Mesendoderm (in vitro differentiated cells): Measurements from ENCODE around the gene LPCAT3.
A peak's percentile ranks its signal among the peaks of the same experiment; 100 is the strongest.

Source experiments
- DNase-seq: peaks from one replicate; pipeline ENCODE4 v3.0.0; 2013
- H2AK5ac ChIP-seq: 2 replicates; pipeline ENCODE4 v1.6.1; 2013; ENCODE audit warnings: low read length, inconsistent platforms
- H2BK120ac ChIP-seq: 2 replicates; pipeline ENCODE4 v1.6.1; 2013; ENCODE audit warnings: low read depth, mild to moderate bottlenecking, low read length, moderate library complexity, mixed read lengths
- H2BK15ac ChIP-seq: replicated peaks from 2 replicates; pipeline ENCODE4 v1.6.1; 2013; ENCODE audit warnings: low read depth, mild to moderate bottlenecking, moderate library complexity
- H2BK5ac ChIP-seq: 2 replicates; pipeline ENCODE4 v1.6.1; 2013; ENCODE audit warnings: low read length, inconsistent platforms
- H3K18ac ChIP-seq: 2 replicates; pipeline ENCODE4 v1.6.1; 2013; ENCODE audit warnings: mild to moderate bottlenecking, low read length, mixed read lengths
- H3K23ac ChIP-seq: one replicate; pipeline ENCODE4 v1.6.1; 2013; ENCODE audit warnings: low read length
- H3K27ac ChIP-seq: 2 replicates; pipeline ENCODE4 v1.5.1; 2013; ENCODE audit warnings: low read depth, mild to moderate bottlenecking, inconsistent platforms, low read length, moderate library complexity
- H3K27me3 ChIP-seq: 2 replicates; pipeline ENCODE4 v1.6.1; 2013; ENCODE audit warnings: low read length, control low read depth, mild to moderate bottlenecking, inconsistent platforms; ENCODE audit not compliant: insufficient read depth, poor library complexity
- H3K36me3 ChIP-seq: 2 replicates; pipeline ENCODE4 v1.6.1; 2013; ENCODE audit warnings: low read length, inconsistent platforms; ENCODE audit not compliant: control insufficient read depth, insufficient read depth
- H3K4ac ChIP-seq: one replicate; pipeline ENCODE4 v1.6.1; 2013; ENCODE audit warnings: low read depth, mild to moderate bottlenecking, low read length, moderate library complexity
- H3K4me1 ChIP-seq: 2 replicates; pipeline ENCODE4 v1.6.1; 2013; ENCODE audit warnings: low read depth, low read length, inconsistent platforms; ENCODE audit not compliant: control insufficient read depth
- H3K4me2 ChIP-seq: 2 replicates; pipeline ENCODE4 v1.6.1; 2013; ENCODE audit warnings: low read length
- H3K4me3 ChIP-seq: 2 replicates; pipeline ENCODE4 v1.5.1; 2013; ENCODE audit warnings: mild to moderate bottlenecking, low read length
- H3K56ac ChIP-seq: one replicate; pipeline ENCODE4 v1.6.1; 2013; ENCODE audit warnings: low read length
- H3K79me1 ChIP-seq: 2 replicates; pipeline ENCODE4 v1.6.1; 2013; ENCODE audit warnings: low read length, inconsistent platforms
- H3K79me2 ChIP-seq: 2 replicates; pipeline ENCODE4 v1.6.1; 2013; ENCODE audit warnings: mild to moderate bottlenecking, low read length; ENCODE audit not compliant: control insufficient read depth, insufficient read depth
- H3K9ac ChIP-seq: 2 replicates; pipeline ENCODE4 v1.6.1; 2013; ENCODE audit warnings: low read length, inconsistent platforms
- H4K5ac ChIP-seq: one replicate; pipeline ENCODE4 v1.6.1; 2013; ENCODE audit warnings: low read length
- H4K8ac ChIP-seq: one replicate; pipeline ENCODE4 v1.6.1; 2013; ENCODE audit warnings: low read depth, mild to moderate bottlenecking, control low read depth, low read length, moderate library complexity
- WGBS: extraction: QIAGEN DNeasy Blood & Tissue Kit; methylation state at CpG from one replicate; pipeline ENCODE4 v1.1.7; 2013; ENCODE audit warnings: low lambda C conversion rate, missing lambda C conversion rate; ENCODE audit not compliant: insufficient coverage; ENCODE audit errors: extremely low coverage; 5-methylcytosine and 5-hydroxymethylcytosine counted together

The LPCAT3 gene

DNA sequence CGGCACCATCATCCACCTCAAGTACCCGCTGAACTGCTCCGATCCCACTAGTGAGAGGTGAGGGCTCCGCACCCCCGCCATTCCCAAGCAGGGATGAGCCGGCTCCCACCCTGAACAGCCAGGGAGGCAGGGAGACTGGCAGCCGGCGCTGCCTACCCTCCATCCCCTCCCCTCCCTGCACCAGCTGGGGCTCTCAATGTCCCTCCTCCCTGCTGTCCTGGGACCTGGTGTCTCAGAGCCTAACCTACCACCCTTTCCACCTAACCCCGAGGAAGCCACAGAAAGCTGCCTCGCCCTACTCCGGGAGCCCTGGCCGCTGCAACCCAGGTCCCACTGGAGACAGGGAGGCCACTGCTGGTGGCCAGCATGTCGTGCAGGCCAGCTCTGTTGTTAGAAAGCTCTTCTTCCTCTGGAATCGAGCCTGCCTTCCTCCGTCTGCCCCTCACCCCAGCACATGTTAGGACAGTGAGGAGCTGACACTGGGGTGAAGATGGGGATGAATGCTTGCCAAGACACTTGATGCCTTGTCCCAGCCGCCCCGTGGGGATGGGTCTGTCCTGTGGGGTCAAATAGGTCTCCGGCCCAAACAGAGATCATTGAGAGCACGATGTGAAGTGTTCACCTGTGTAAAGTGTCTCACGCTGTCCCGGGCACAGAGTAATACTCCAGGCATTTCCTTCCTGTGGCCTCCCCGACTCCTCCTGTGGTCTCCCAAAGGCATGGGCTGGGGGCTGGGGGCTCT, 66.0 kb downstream of the LPCAT3 start:
- Histone ChIP-seq H3K18ac (no peak overlapping the region), H3K23ac (no peak overlapping the region), H2AK5ac (no peak overlapping the region), H4K8ac (no peak overlapping the region), H3K4me3 (no peak overlapping the region), H3K79me1 (no peaks in the 10 kb centered on the region), H3K4me1 (no peaks in the 10 kb centered on the region), H2BK5ac (no peak overlapping the region), H3K9ac (no peak overlapping the region), H4K5ac (no peak overlapping the region), H3K79me2 (no peaks in the 10 kb centered on the region), H3K4me2 (no peak overlapping the region), H3K56ac (peak overlapping the region; percentile 59), H3K27ac (no peak overlapping the region), H3K27me3 (no peaks in the 10 kb centered on the region), H3K4ac (no peak overlapping the region), H2BK120ac (no peak overlapping the region), H3K36me3 (no peaks in the 10 kb centered on the region), H2BK15ac (no peak overlapping the region)
- WGBS: no CpG with 5 or more reads among the region's 22 CpGs
- DNase-seq: no peak

DNA sequence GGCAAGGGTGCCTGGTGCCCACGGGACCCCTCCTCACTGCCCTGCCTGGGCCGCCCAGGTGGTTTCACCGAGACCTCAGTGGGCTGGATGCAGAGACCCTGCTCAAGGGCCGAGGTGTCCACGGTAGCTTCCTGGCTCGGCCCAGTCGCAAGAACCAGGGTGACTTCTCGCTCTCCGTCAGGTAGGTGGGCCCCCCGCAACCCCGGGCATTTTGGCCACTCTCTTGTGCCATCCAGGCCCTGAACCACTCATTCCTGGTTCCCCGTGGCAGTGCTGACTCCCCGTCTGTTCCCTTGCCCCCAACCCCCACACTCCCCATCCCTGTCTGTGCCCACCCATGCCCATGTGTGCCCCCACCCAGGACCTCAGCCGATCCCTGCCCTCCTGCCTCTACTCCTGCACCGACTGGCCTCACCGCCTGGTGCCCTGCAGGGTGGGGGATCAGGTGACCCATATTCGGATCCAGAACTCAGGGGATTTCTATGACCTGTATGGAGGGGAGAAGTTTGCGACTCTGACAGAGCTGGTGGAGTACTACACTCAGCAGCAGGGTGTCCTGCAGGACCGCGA, 66.6 kb downstream of the LPCAT3 start:
- no peak overlapping the region for H2BK5ac ChIP-seq
- no peak overlapping the region for H3K23ac ChIP-seq
- H3K9ac ChIP-seq: no peak overlapping the region
- no peaks in the 10 kb centered on the region for H3K4me1 ChIP-seq
- no peaks in the 10 kb centered on the region for H3K79me2 ChIP-seq
- H3K18ac ChIP-seq: no peak overlapping the region
- no peak overlapping the region for H3K4me2 ChIP-seq
- no peak overlapping the region for H4K8ac ChIP-seq
- no peak overlapping the region for H4K5ac ChIP-seq
- no peak overlapping the region for H2AK5ac ChIP-seq
- no peak overlapping the region for H3K4ac ChIP-seq
- no peak for DNase-seq
- no peaks in the 10 kb centered on the region for H3K36me3 ChIP-seq
- H3K4me3 ChIP-seq: no peak overlapping the region
- no CpG with 5 or more reads among the region's 20 CpGs for WGBS
- H3K79me1 ChIP-seq: no peaks in the 10 kb centered on the region
- H2BK15ac ChIP-seq: no peak overlapping the region
- H3K27ac ChIP-seq: no peak overlapping the region
- H2BK120ac ChIP-seq: no peak overlapping the region
- no peaks in the 10 kb centered on the region for H3K27me3 ChIP-seq
- no peak overlapping the region for H3K56ac ChIP-seq

DNA sequence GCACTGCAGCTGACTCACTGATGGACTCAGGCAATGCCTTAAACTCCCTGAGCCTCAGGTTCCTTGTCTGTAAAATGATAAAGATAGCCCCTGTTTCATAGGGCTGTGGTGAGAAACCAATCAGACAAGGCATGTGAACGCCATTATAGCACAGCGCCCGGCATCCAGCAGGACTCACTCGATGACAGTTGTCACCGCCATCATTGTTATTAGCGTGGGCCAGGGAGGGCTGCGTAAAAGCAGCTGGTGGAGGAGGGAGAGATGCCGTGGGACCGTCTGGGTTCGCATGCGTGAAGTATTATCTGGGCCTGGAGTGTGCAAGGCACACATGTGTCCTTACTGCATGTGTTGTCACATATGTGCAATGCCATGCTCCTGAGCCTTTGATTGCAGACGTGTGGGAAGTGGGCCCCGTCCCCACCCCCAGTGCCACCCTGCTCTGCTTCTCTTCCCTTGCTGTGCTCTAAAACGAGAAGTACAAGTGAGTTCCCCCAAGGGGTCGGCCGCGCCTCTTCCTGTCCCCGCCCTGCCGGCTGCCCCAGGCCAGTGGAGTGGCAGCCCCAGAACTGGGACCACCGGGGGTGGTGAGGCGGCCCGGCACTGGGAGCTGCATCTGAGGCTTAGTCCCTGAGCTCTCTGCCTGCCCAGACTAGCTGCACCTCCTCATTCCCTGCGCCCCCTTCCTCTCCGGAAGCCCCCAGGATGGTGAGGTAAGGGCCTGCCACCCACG, 67.3 kb downstream of the LPCAT3 start, which contains the start of gene PTPN6:
PTPN6 (plus strand) TSS at position 546 of the 730 bp plus-strand sequence; CDS start at position 703, 157 bp downstream.
- no CpG with 5 or more reads among the region's 25 CpGs for WGBS
- Histone ChIP-seq H3K56ac (peak within 1 kb of the TSS; percentile 59), H3K4ac (no peak within 1 kb of the TSS), H4K8ac (no peak within 1 kb of the TSS), H2BK5ac (no peak within 1 kb of the TSS), H3K27me3 (no peaks in the 10 kb centered on the region), H3K18ac (no peak within 1 kb of the TSS), H3K27ac (no peak within 1 kb of the TSS), H3K4me3 (no peak within 1 kb of the TSS), H2AK5ac (no peak within 1 kb of the TSS), H3K23ac (no peak within 1 kb of the TSS), H3K79me2 (no peaks in the 10 kb centered on the region), H3K4me1 (no peaks in the 10 kb centered on the region), H3K36me3 (no peaks in the 10 kb centered on the region), H3K79me1 (no peaks in the 10 kb centered on the region), H3K9ac (no peak within 1 kb of the TSS), H4K5ac (no peak within 1 kb of the TSS), H2BK120ac (no peak within 1 kb of the TSS), H2BK15ac (no peak within 1 kb of the TSS), H3K4me2 (no peak within 1 kb of the TSS)
- no peak for DNase-seq

DNA sequence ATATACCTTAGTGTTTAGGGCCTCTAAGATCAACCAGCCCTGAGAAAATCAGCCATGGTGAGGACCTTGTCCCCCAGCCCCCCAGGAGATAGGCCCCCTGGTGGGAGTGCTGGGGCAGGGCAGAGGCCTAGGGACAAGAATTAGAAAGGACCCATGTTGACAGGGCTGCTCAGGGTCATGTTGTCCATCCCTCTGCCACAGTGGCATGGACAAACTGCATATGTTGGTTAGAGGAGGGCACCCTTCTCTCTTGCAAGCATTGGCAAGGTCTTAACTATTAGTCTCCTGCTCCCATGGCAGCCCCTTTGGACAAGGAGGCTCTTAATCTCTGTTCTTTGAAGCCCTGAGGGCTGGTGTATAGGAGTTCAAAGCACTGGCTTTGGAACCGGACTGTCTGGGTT, 67.9 kb downstream of the LPCAT3 start:
- WGBS: no CpG with 5 or more reads among the region's 1 CpG
- H3K36me3 ChIP-seq: no peaks in the 10 kb centered on the region
- no peak overlapping the region for H3K18ac ChIP-seq
- no peak overlapping the region for H2BK5ac ChIP-seq
- H3K4me2 ChIP-seq: no peak overlapping the region
- H3K79me1 ChIP-seq: no peaks in the 10 kb centered on the region
- no peak overlapping the region for H3K23ac ChIP-seq
- peaks cover 2% of the 10 kb centered on the region for H3K4me1 ChIP-seq
- H3K27me3 ChIP-seq: no peaks in the 10 kb centered on the region
- H3K4ac ChIP-seq: no peak overlapping the region
- H2AK5ac ChIP-seq: no peak overlapping the region
- no peak overlapping the region for H3K27ac ChIP-seq
- no peaks in the 10 kb centered on the region for H3K79me2 ChIP-seq
- no peak overlapping the region for H3K56ac ChIP-seq
- no peak overlapping the region for H4K5ac ChIP-seq
- no peak overlapping the region for H3K9ac ChIP-seq
- H2BK15ac ChIP-seq: no peak overlapping the region
- H2BK120ac ChIP-seq: no peak overlapping the region
- no peak overlapping the region for H4K8ac ChIP-seq
- DNase-seq: no peak
- no peak overlapping the region for H3K4me3 ChIP-seq

DNA sequence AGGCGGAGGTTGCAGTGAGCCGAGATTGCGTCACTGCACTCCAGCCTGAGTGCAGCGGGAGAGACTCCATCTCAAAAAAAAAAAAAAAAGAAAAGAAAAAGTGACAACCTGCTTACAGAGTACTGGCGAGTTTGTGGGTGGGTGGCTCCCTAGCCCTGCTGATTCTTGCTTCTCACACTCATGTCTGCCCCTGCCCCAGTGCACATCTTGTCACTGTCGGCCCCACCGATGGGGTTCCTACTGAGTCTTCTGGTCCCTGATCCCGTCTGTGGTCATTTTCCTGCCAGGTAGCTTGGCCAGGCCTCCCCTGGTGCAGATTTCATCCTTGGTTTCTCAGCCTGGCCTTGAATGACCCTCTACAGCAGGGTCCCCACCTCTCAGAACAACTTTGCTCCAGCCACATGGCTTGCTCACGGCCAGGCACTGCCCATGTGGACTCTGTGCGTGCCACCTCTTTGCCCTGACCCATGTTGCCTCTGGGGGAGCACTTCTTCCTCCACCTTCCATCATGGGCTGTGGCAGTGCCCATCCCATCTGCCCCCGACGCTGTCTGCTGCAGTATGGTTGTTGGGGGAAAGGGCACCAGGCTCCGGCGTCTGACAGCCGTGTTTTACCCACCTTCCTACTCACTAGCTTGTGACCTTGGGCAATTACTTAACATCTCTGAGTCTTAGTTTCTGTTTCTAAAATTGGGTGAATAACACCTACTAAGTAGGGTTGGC, 69.2 kb downstream of the LPCAT3 start:
- H3K79me1 ChIP-seq: no peaks in the 10 kb centered on the region
- H3K4me1 ChIP-seq: peaks cover 2% of the 10 kb centered on the region
- no peak for DNase-seq
- no peak overlapping the region for H3K4ac ChIP-seq
- H2BK5ac ChIP-seq: no peak overlapping the region
- no peaks in the 10 kb centered on the region for H3K36me3 ChIP-seq
- H3K4me2 ChIP-seq: no peak overlapping the region
- H3K23ac ChIP-seq: no peak overlapping the region
- no peak overlapping the region for H4K8ac ChIP-seq
- WGBS: no CpG with 5 or more reads among the region's 15 CpGs
- no peak overlapping the region for H2BK120ac ChIP-seq
- H3K27ac ChIP-seq: no peak overlapping the region
- no peak overlapping the region for H3K18ac ChIP-seq
- no peak overlapping the region for H2BK15ac ChIP-seq
- H4K5ac ChIP-seq: no peak overlapping the region
- no peaks in the 10 kb centered on the region for H3K27me3 ChIP-seq
- H3K9ac ChIP-seq: no peak overlapping the region
- no peak overlapping the region for H3K4me3 ChIP-seq
- no peak overlapping the region for H2AK5ac ChIP-seq
- H3K79me2 ChIP-seq: no peaks in the 10 kb centered on the region
- no peak overlapping the region for H3K56ac ChIP-seq
